ENCODE measurements around the gene KRT12.

Gene KRT12

DNA sequence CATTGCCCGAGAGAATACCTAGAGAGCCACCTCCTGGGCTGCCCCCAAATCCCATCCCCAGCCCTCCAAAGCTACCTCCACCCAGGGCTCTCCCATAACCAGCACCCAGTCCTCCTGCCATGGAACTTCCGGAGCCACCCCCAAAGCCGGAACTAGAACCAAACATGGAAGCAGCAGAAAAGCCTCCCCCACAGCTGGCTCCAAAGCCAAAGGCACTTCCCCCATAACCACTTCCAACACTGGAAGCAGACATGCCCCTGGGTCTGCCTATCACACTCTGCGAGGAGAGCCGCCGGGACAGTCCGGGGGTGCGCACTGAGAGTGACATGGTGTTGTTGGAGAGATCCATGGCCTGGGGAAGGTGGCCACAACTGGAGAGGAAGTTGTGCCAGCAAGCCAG, at the start of gene KRT12:
TSS of gene KRT12 (minus strand) at position 386 of the 400 bp plus-strand sequence. CDS start at position 349, 37 bp downstream.
- DNase-seq (ENCODE audit: low read depth) = no peak

DNA sequence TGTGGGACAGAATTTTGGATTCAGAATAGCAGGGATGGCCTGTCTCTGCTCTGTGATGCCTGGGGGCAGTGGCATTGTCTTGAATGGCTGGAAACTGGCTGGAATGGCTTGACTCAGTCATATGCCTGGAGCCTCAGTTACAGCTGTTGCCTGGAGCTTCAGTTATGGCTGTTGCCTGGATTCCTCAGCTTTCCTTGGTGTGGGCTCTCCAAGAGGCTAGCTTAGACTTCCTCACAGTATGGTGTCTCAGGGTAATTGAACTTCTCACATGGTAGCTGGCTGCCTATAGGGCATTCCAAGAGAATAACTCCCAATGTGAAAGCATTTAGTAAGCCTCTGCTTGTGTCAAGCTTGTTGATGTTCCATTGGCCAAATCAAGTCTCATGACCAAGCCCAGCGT, 49.3 kb upstream of the KRT12 start:
- no peak for DNase-seq (ENCODE audit: low read depth)

DNA sequence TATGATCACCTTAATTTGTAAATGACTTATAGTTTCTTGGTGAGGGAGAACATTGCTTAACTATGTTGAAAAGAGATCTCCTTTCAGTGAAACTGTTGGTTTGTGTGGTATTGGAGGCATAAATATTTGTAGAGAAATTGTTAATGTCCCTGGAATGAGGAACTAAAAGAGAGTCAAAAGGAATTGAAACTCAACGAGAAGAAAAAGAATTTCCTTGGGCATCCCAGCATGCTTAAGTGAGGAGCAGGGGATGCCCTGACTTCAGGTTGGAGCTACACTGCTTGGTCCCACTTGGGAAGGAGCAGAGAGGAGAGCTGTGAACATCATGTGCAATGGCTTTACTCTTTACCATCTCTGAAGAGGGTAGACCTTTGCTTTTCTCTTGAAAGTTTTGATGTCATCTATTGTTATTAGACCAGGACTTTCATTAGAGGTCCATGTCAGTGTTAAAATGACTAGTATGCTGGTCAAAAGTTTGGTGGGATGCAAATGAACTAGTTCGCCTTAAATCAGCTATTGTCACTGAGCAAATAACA, 48.8 kb upstream of the KRT12 start:
- DNase-seq (ENCODE audit: low read depth) = no peak

GRCh38 chr17:40915199-40915661, 48.2 kb upstream of the KRT12 start:
- peak; percentile 95 for DNase-seq (ENCODE audit: low read depth)

GRCh38 chr17:40914075-40914855, 47.2 kb upstream of the KRT12 start:
- DNase-seq (ENCODE audit: low read depth) = no peak

GRCh38 chr17:40912486-40913210, 45.6 kb upstream of the KRT12 start:
- no peak for DNase-seq (ENCODE audit: low read depth)

DNA sequence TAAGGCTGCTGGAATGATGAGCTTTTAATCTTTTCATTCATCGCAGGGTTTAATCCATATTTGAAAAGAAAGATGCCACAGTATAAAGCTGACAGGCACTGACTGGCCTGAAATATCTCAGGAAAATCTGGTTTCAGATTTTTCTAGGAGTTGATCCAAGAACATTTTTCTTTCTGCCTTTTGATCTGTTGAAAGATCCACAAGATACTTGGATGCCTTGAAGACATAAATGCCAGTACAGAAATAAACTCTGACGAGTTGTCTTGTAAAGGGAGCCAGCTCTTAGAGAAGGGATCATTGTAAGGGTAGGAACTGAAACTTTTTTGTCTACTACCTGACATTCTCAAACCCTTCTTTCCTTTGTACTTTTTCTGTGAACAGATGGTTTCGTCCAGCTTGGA, 43.4 kb upstream of the KRT12 start:
- DNase-seq (ENCODE audit: low read depth) = no peak

- DNase-seq (ENCODE audit: low read depth) = no peak
These were observed 42.7 kb upstream of the KRT12 start for GRCh38 chr17:40909755-40910154.

DNA sequence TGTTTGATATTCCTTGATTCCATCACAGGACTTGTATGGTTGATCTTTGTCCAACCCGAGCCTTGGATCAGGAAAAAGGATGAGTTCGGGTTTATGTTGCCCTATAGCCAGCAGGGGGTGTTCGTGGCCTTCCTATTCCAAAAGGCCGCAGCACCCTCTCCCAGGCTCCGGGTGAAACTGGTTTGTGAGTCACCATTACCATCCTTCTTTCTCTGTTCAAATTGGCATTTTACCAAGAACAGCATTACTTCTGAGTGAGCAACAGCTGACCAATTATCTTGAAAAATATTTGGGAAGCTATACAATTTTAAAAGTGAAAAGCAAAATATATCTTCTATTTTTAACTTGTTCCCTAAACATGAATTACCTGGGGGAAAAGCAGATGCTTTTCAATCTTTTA, 42.3 kb upstream of the KRT12 start:
- DNase-seq (ENCODE audit: low read depth) = peak; percentile 94

GRCh38 chr17:40906613-40907012, 39.6 kb upstream of the KRT12 start:
- no peak for DNase-seq (ENCODE audit: low read depth)

- DNase-seq (ENCODE audit: low read depth) = no peak
These were observed 38.3 kb upstream of the KRT12 start for GRCh38 chr17:40905370-40905769.

DNA sequence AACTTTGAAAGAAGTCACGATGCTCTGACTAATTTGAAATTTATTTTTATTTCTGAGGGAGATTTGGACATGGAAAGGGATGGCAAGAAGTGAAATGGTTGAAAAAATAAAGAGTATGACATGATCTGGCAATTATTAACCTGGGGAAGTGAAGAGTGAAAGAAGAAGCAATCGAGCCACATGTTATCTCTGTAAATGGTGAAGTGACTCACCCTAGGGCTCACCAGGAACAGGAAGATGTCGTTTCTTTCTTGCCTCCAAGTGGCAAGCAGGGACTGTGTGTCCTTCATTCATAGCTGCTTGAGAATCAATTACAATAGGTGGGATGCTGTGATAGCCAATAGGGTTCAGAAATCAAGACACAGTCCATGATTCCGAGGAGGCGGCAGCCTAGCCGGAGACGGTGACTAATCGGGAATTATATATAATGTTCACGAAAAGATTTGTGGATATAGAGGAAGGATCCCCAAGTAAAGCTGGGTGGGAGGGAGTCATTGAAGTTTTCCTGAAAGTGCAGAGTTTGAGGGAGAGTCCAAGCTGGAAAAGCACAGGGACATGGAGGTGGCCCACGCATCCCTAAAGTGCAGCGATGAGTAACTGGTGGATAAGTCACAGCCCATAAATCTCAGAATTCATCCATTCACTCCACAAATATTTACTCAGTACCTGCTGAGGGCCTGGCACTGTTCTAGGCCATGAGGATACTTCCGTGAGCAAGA, 36.3 kb upstream of the KRT12 start:
- DNase-seq (ENCODE audit: low read depth) = no peak

- no peak for DNase-seq (ENCODE audit: low read depth)
These were observed 35.5 kb upstream of the KRT12 start for GRCh38 chr17:40902498-40902897.

DNA sequence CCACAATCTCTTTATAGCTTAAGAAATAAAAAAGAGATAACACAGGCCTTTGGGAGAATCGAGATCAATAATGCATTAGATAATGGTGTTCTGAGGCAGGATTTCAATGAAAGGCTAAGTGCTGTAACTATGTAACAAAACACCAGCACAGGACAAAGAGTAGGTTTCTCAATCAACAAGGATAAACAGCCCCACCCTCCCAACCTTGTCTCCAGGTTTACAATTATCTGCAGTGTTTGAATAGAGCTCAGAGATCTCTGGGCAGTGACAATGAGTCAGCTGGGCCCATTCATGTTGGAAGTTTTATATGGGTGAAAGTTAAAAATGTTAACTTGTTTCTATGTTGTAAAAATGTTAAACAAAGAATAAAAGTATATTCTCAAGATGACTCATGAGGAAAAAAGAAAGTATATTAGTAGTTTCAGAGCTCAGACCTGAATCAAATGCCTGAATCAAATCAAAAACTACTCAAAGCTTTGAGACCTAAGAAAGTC, 35.0 kb upstream of the KRT12 start:
- no peak for DNase-seq (ENCODE audit: low read depth)

GRCh38 chr17:40900809-40901356, 33.9 kb upstream of the KRT12 start:
- no peak for DNase-seq (ENCODE audit: low read depth)

DNA sequence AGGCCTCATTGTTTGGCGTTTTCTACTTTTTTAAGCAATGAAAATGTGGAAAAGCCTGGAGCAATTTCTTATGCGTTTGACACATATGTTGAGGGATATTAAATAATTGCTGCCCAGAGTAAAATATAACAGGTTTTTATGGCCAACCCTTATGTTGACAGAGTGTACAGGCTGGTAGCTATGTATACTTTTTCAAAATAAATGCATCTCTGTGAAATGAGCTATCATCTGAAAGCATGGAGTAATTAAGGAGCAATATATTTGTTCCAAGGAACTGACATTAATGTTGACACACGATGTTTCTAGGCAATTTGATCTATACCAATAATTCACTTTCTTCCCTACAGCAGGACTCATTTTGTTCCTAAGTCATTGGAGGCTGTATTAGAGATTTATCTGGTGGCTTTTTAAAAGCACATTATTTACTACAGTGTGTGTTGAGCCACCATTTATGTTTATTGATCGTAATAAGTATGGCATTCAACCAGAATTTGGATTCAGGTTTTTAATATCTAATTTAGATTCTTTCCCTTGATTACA, 30.0 kb upstream of the KRT12 start:
- DNase-seq (ENCODE audit: low read depth) = no peak

DNA sequence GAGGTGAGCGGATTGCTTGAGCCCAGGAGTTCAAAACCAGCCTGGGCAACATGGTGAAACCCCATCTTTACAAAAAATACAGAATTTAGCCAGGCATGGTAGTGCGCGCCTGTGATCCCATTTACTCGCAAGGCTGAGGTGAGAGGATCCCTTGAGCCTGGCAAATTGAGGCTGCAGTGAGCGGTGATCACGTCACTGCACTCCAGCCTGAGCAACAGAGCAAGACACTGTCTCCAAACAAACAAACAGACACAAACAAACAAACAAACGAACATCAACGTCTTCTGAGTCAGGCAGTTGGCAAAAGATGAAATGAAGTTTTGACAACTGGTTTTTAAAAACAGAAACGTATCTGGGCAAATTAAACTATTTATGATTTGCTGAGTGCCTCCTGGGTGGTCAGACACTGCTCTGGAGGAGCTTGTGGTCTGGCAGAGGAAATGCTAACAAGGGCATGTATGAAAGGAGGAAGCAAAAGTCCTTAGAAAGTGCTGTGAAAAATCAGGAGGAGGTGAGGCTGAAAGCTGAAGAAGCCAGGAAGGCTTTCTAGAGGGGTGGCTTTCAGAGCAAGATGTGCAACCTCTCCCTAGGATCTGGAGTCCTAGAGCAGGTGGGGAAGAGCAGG, 28.2 kb upstream of the KRT12 start:
- DNase-seq (ENCODE audit: low read depth) = no peak

GRCh38 chr17:40888196-40888720, 21.2 kb upstream of the KRT12 start:
- DNase-seq (ENCODE audit: low read depth) = no peak

DNA sequence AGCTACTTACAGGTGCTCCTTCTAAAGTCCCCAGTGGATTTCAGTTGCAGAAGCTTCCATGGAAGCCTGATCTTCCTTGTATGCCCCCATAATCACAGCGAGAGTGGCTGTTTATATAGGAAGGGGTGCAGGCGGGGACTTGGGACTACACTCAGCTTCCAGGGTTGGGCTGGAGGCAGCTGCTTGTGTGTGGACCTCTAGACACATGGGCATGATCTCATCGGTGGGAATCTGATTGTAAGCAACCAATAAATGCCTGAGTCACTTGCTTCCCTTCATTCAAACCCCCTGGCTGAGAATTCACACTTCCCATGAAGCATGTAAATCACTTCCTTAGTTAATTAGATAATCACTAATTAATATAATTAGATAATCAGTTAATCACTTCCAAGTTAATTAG, 19.1 kb upstream of the KRT12 start:
- no peak for DNase-seq (ENCODE audit: low read depth)

DNA sequence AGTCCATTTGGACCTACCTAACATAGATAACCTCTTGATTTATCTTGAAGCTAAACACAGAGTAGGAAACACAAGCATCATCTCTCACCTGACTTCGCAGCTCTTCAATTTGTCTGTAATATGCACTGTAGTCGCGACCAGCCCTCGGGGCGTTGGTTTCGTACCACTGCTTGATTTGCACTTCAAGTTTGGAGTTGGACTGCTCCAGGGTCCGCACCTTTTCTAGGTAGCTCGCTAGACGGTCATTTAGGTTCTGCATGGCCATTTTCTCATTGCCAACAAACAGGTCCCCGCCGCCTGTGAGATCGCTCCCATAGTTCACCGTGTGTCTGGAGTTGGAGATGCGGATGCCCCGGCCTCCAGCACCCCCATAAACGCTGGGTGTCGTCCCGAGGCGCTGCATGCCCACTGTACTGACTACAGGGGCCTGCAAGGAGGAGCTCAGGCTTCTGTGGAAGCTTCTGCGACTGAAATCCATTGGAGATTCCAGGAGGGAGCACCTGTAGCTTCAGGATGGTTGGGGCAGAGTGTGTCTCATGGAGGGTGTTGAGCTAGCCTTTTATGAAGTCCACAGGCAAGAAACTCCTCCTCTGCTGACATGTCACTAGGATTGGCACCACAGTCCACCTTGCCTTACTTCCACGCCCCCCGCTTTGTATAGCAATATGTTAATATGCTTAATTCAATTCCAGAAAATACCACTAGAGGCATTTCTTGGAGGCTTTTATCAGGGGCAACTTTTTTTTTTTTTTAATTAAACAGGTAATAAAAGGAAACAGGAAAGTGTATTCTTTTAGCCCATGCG, 17.9 kb upstream of the KRT12 start, which contains the start of gene KRT20:
TSS of gene KRT20 (minus strand) at position 535 of the 805 bp plus-strand sequence. CDS start at position 478, 57 bp downstream.
- DNase-seq (ENCODE audit: low read depth) = no peak
